GM18508 (cell line): Measurements from ENCODE around the gene RERG.

Experiments used
- ATAC-seq: cut with Tn5 transposase; IDR thresholded peaks from one replicate; pipeline ENCODE4 v1.9.1; 2021; ENCODE audit warnings: moderate number of reproducible peaks; ENCODE audit not compliant: insufficient read depth, unreplicated experiment

The RERG gene

GRCh38 chr12:15222219-15222618 is 1.0 kb upstream of the RERG start:
- ATAC-seq = no peak

DNA sequence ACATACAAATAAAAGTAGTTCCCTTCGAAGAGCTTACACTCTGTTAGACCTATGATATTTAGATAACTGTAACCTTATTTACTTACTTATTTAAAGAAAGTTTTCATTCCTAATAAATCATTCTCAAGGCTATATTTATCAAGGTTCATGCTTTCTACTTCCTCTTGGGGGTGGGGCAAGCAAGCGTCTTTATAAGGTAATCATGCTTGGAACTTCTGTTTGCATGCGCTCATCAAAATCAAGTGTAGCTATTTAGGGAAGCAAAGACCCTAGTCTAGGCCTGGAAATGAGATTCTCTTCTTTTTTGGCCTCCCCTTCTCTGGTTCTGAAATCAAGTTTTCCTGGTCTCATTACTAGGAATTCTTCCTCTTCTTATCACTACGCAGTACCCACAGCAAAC is 766 bp downstream of the RERG start:
- no peak for ATAC-seq

DNA sequence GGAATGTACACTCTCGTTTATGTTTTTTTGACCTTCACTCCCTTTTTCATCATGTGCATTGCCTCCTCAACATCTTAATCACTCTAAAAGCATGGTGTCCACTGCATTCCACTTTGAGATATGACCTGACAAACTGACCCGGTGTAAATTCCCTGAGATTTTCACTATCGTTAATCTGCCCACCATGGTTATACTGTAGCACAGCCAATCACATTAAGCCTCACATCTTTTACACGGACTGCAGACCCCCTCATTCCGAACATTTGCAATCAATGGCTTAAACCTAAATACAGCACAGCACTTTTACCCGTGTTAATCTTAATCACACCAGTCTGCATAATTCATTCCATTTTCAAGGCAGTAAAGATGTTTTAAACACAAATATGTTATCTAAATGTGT is 2.4 kb downstream of the RERG start:
- ATAC-seq = no peak

DNA sequence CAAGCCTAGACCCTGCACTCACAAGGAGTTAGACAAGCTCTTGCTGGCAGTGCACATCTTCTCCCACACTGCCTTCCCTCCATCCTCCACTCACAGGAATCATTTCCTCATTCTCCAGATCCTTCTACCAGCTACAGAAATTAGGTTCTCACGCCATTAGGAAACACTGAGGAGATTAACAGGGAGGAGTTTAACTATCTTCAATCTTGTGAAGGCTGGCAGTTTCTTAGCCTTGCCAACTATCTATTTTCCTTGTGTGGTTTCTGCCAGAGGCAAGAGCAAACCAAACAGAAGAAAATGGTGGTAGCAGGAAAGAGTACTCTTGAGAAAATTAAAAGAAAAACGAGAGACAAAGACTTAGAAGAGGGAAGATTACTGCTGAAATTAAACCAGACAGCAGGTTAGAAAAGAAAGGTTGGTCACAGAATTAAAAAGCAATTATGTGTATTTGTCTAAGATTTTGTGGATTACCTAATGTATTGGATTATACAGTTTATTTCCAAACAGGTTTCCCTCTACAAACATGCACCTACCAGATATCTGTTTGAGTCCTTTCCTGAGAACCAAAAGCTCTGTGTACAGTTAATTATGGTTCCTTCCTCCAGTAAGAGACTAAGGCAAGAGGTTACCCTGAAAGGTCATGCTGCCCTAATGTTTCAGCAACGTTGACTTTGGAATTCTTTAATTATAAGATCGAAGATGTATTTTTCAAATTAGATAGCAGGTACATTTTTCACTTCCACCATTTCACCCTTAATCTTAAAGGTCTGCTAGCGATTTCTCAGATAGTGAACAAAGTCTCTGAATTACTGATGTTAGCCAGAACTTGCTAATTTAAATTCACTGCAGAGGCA is 5.0 kb downstream of the RERG start:
- ATAC-seq = no peak

- ATAC-seq = no peak
These were observed 6.2 kb downstream of the RERG start for GRCh38 chr12:15214851-15215601.

- ATAC-seq = no peak
These were observed 8.3 kb downstream of the RERG start for GRCh38 chr12:15212930-15213329.

DNA sequence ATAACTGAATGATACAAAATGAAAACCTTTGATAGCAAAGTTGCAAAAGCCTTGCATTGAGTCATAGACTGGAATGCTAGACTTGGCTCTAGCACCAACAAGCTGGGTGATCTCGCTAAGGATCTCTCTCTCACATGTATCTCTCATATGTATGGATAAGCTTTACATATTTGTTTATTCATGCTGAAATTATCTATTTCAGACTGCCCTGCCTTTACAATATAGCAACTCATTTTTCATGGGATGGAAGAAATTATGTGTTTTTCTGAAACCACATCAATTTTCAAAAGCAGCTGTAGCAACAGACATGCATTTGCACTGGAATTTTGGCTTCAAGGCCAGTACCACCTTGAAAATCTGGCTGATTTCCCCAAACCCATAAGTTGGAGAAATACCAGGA is 11.4 kb downstream of the RERG start:
- ATAC-seq = no peak

GRCh38 chr12:15208871-15209656 is 12.2 kb downstream of the RERG start:
- no peak for ATAC-seq

- ATAC-seq = no peak
These were observed 13.1 kb downstream of the RERG start for GRCh38 chr12:15208140-15208539.

DNA sequence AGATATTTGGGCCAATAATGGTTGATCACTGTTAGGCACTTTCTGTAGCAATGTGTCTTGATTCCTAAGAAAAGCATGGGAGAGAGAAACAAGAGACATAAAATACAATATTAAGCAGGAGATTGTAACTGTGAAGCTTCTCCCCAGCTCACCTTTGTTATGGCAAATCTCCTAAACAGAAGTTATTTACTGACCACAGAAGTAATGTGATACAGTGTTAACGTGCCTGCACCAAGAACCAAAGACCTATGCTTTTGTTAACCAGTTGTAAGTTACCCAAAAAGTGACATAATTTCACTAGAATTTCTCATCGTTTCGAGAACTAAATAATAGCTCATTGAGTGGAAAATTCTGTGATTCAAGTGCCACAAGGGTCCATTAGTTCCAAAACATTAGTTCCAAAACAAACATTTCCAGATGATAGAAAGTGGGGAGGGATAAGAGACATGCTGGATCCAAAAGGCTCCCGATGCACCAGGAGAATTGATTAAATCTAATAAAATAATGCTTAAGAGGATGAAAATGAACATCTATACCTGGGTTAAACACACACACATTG is 14.3 kb downstream of the RERG start:
- ATAC-seq = no peak

GRCh38 chr12:15206338-15206737 is 14.9 kb downstream of the RERG start:
- no peak for ATAC-seq

GRCh38 chr12:15205341-15206010 is 15.7 kb downstream of the RERG start:
- no peak for ATAC-seq

- ATAC-seq = no peak
These were observed 19.8 kb downstream of the RERG start for GRCh38 chr12:15201456-15201855.

GRCh38 chr12:15201056-15201455 is 20.2 kb downstream of the RERG start:
- no peak for ATAC-seq

- no peak for ATAC-seq
These were observed 20.6 kb downstream of the RERG start for GRCh38 chr12:15200641-15201040.

DNA sequence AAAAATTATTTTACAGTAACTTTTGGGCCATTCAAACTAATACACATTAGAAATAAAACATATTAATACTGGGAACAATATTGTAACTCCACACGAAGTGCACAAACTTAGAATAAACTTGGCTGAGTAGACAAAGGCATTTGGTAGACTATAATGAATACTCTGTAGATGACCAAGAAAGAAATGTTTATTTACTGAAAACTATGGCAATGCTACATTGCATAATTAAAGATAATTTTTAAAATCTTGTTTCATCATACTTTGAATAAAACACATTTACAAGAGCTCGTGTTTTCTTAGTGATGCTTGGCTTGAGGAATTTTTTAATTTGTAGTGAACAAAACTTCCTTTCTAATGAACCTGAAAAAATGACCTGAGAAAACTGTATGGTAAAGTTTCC is 21.3 kb downstream of the RERG start:
- ATAC-seq = no peak

- ATAC-seq = no peak
These were observed 24.3 kb downstream of the RERG start for GRCh38 chr12:15196678-15197505.

- ATAC-seq = no peak
These were observed 25.0 kb downstream of the RERG start for GRCh38 chr12:15196221-15196620.
